ENCODE measurements around the gene ADAM8. TPM values are rescaled to one million over a fixed set of nuclear protein-coding genes. Genes with fewer than 3 reads are reported as not detected.
A peak's percentile ranks its signal among the peaks of the same experiment; 100 is the strongest.

The ADAM8 gene
- total RNA-seq, 2 donors from 2014 or later: 156 to 218 TPM

DNA sequence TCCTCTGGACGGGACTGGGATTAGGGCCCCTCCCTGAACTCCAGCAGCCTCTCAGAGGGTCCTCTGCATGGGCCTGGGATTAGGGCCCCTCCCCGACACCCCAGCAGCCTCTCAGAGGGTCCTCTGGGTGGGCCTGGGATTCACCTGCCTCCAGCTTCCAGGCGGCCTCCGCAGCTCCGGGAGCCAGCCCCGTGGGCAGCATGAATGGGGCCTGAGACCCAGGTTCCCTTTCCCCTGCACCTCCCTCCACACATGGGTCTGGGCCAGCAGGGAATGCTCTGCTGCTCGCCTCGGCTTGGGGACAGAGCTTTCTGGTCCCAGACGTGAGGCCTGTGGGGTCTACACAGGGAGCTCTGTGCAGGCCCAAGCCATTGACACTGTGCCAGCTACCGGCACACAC, 26.5 kb upstream of the ADAM8 start:
- no peaks in the 10 kb centered on the region for H3K9me3 Mint-ChIP-seq
- no peaks in the 10 kb centered on the region for H3K27me3 Mint-ChIP-seq (ENCODE audit: low read depth)
- ATAC-seq (replicated peaks in 1 of 2) (no peak), DNase-seq (no peak)
- H3K4me3 Mint-ChIP-seq: no peak overlapping the region
- H3K27ac Mint-ChIP-seq: no peak overlapping the region
- H3K4me1 Mint-ChIP-seq (ENCODE audit: low read depth): peaks cover 34% of the 10 kb centered on the region
- H3K36me3 Mint-ChIP-seq (ENCODE audit: insufficient read depth in 2 of 2): peaks cover 4 to 10% of the 10 kb centered on the region in 2 donors

- Mint-ChIP-seq H3K36me3 (ENCODE audit: insufficient read depth in 2 of 2) (peaks cover 0 to 9% of the 10 kb centered on the region in 2 donors), H3K4me1 (ENCODE audit: low read depth) (peaks cover 25% of the 10 kb centered on the region), H3K9me3 (no peaks in the 10 kb centered on the region), H3K27me3 (ENCODE audit: low read depth) (no peaks in the 10 kb centered on the region), H3K27ac (no peak overlapping the region), H3K4me3 (no peak overlapping the region)
- no peak for DNase-seq
- no peak for ATAC-seq (replicated peaks in 1 of 2)
Observed at GRCh38 chr10:133302230-133302629, 25.6 kb upstream of the ADAM8 start.

DNA sequence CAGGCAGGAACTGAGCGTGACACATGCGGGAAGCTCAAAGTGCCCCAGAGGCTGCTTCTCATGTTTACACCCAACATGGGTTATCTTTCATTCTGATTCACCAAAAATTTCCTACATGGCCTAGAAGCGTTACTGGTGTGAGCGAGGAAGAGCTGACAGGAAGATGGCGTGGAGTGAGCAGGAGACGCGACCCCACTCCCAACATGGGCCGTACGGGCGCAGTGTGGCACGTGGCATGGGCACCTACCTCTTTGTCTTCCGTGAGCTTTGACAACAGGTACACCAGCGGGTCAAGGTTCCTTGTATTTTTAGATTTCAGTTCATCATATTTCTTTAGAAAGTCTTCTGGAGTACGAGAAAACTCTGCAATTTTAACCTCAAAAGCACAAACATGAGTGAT, 23.1 kb upstream of the ADAM8 start:
- Mint-ChIP-seq H3K27me3 (ENCODE audit: low read depth) (no peaks in the 10 kb centered on the region), H3K36me3 (ENCODE audit: insufficient read depth in 2 of 2) (peaks cover 2 to 11% of the 10 kb centered on the region in 2 donors)
- no peak for ATAC-seq (replicated peaks in 1 of 2)

GRCh38 chr10:133299224-133299623, 22.6 kb upstream of the ADAM8 start:
- peaks cover 2 to 16% of the 10 kb centered on the region in 2 donors for H3K36me3 Mint-ChIP-seq (ENCODE audit: insufficient read depth in 2 of 2)
- H3K27ac Mint-ChIP-seq: no peak overlapping the region
- no peaks in the 10 kb centered on the region for H3K9me3 Mint-ChIP-seq
- no peak overlapping the region for H3K4me3 Mint-ChIP-seq
- DNase-seq: no peak
- H3K27me3 Mint-ChIP-seq (ENCODE audit: low read depth): no peaks in the 10 kb centered on the region
- H3K4me1 Mint-ChIP-seq (ENCODE audit: low read depth): peaks cover 8% of the 10 kb centered on the region
- no peak for ATAC-seq (replicated peaks in 1 of 2)

More for the DNA sequence above, 23.1 kb upstream of the ADAM8 start:
- Mint-ChIP-seq H3K9me3 (no peaks in the 10 kb centered on the region), H3K4me1 (ENCODE audit: low read depth) (peaks cover 8% of the 10 kb centered on the region), H3K27ac (no peak overlapping the region), H3K4me3 (no peak overlapping the region)
- DNase-seq: no peak

DNA sequence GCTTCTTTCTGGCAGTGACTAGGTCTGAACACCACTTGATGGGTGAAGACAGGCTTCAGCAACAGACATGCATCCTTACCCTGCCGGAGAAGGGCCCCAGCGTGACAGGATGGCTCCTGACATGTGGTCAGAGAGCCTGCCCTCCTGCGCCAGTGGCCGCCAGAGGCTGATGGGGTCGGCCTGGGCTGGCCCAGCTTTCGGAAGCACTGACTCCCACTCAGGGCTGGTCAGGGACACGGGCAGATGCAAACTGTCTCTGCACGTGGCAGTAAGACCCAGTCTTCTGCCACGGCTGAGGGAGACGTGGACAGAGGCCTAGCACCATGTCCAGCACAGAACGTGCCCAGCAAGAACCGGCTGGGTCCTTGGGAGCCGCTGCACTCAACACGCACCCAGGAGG, 21.8 kb upstream of the ADAM8 start:
- no peak for ATAC-seq (replicated peaks in 1 of 2)
- H3K9me3 Mint-ChIP-seq: no peaks in the 10 kb centered on the region

DNA sequence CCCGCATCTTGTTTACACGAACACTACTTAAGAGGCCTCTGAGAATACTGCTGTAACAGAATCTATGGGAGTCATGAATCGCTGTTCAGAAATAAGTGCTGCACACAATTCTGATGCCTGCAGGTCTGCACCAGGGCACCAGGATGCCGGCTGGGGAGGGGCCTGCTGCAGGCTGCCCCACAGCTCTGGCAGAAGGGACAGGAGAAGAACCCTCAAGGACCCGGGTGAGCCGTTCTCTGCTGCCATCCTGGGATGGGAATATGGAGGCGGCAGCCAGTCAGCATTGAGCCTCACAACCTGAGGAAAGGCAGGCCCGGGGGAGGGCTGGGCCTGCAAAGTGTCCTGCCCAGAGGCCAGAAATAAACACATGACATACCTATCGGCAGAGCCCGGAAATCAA, 20.8 kb upstream of the ADAM8 start:
- H3K36me3 Mint-ChIP-seq (ENCODE audit: insufficient read depth in 2 of 2): peaks cover 2 to 16% of the 10 kb centered on the region in 2 donors

More for the DNA sequence above, 21.8 kb upstream of the ADAM8 start:
- peaks cover 10% of the 10 kb centered on the region for H3K4me1 Mint-ChIP-seq (ENCODE audit: low read depth)
- no peaks in the 10 kb centered on the region for H3K27me3 Mint-ChIP-seq (ENCODE audit: low read depth)
- H3K36me3 Mint-ChIP-seq (ENCODE audit: insufficient read depth in 2 of 2): peaks cover 2 to 16% of the 10 kb centered on the region in 2 donors
- no peak for DNase-seq
- H3K27ac Mint-ChIP-seq: no peak overlapping the region
- no peak overlapping the region for H3K4me3 Mint-ChIP-seq

GRCh38 chr10:133295426-133296320, 19.0 kb upstream of the ADAM8 start:
- no peak overlapping the region for H3K4me3 Mint-ChIP-seq
- no peaks in the 10 kb centered on the region for H3K9me3 Mint-ChIP-seq
- no peaks in the 10 kb centered on the region for H3K27me3 Mint-ChIP-seq (ENCODE audit: low read depth)
- H3K36me3 Mint-ChIP-seq (ENCODE audit: insufficient read depth in 2 of 2): peaks cover 2 to 16% of the 10 kb centered on the region in 2 donors
- peaks cover 9% of the 10 kb centered on the region for H3K4me1 Mint-ChIP-seq (ENCODE audit: low read depth)
- no peak overlapping the region for H3K27ac Mint-ChIP-seq
- DNase-seq: no peak
- ATAC-seq (replicated peaks in 1 of 2): no peak

More for the DNA sequence above, 20.8 kb upstream of the ADAM8 start:
- no peak overlapping the region for H3K27ac Mint-ChIP-seq
- H3K4me1 Mint-ChIP-seq (ENCODE audit: low read depth): peaks cover 9% of the 10 kb centered on the region
- H3K4me3 Mint-ChIP-seq: no peak overlapping the region
- ATAC-seq (replicated peaks in 1 of 2) (no peak), DNase-seq (no peak)
- no peaks in the 10 kb centered on the region for H3K27me3 Mint-ChIP-seq (ENCODE audit: low read depth)
- no peaks in the 10 kb centered on the region for H3K9me3 Mint-ChIP-seq

- Mint-ChIP-seq H3K27ac (no peak overlapping the region), H3K36me3 (ENCODE audit: insufficient read depth in 2 of 2) (peaks cover 3 to 11% of the 10 kb centered on the region in 2 donors), H3K4me3 (no peak overlapping the region), H3K4me1 (ENCODE audit: low read depth) (peaks cover 9% of the 10 kb centered on the region), H3K9me3 (no peaks in the 10 kb centered on the region), H3K27me3 (ENCODE audit: low read depth) (no peaks in the 10 kb centered on the region)
- no peak for DNase-seq
- ATAC-seq (replicated peaks in 1 of 2): no peak
Observed at GRCh38 chr10:133294189-133294588, 17.5 kb upstream of the ADAM8 start.

DNA sequence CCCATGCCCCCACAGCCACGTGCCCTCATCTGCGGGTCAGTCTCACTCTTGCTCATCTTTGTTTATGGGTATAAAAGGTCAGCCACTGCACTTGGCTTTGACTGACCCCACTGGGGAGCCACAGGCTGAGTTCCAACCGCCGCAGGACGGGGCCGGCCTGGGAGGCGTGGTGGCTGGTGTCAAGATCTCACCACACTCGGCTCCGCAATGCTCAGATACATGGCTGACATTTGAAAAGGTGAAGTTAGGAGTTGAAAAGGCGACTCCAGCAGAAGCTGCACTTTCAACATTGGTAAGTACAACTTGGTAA, 17.1 kb upstream of the ADAM8 start:
- H3K36me3 Mint-ChIP-seq (ENCODE audit: insufficient read depth in 2 of 2): peaks cover 4 to 13% of the 10 kb centered on the region in 2 donors
- H3K4me3 Mint-ChIP-seq: no peak overlapping the region
- no peak overlapping the region for H3K27ac Mint-ChIP-seq
- DNase-seq (no peak), ATAC-seq (replicated peaks in 1 of 2) (no peak)
- peaks cover 9% of the 10 kb centered on the region for H3K4me1 Mint-ChIP-seq (ENCODE audit: low read depth)
- H3K27me3 Mint-ChIP-seq (ENCODE audit: low read depth): no peaks in the 10 kb centered on the region
- no peaks in the 10 kb centered on the region for H3K9me3 Mint-ChIP-seq

- no peak overlapping the region for H3K4me3 Mint-ChIP-seq
- DNase-seq: no peak
- no peaks in the 10 kb centered on the region for H3K9me3 Mint-ChIP-seq
- H3K36me3 Mint-ChIP-seq (ENCODE audit: insufficient read depth in 2 of 2): peaks cover 5 to 12% of the 10 kb centered on the region in 2 donors
- ATAC-seq (replicated peaks in 1 of 2): peak; percentile 58 to 77
- no peaks in the 10 kb centered on the region for H3K27me3 Mint-ChIP-seq (ENCODE audit: low read depth)
- peaks cover 9% of the 10 kb centered on the region for H3K4me1 Mint-ChIP-seq (ENCODE audit: low read depth)
- H3K27ac Mint-ChIP-seq: no peak overlapping the region
Observed at GRCh38 chr10:133292919-133293809, 16.5 kb upstream of the ADAM8 start.

DNA sequence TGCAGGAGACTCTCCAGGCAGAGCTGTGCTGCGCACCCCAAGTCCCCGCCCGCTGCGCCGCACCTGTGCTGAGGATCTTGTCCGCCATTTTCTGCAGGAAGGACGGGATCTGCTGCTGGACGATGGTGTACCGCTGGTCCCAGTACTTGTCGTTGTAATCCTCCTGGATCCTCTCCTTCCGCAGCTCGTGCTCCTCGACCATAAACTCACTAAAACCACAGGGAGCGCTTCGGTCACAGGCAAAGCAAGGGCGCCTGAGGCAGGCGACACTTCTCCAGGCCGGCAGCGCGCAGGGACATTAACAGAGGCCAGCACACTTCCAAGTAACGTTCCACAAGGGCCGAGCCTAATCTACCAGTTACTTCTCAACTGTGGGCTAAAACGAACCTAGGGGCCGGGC, 13.1 kb upstream of the ADAM8 start:
- Mint-ChIP-seq H3K4me3 (no peak overlapping the region), H3K9me3 (no peaks in the 10 kb centered on the region), H3K27ac (no peak overlapping the region), H3K36me3 (ENCODE audit: insufficient read depth in 2 of 2) (peaks cover 8 to 21% of the 10 kb centered on the region in 2 donors), H3K4me1 (ENCODE audit: low read depth) (peaks cover 9% of the 10 kb centered on the region), H3K27me3 (ENCODE audit: low read depth) (no peaks in the 10 kb centered on the region)
- no peak for DNase-seq
- no peak for ATAC-seq (replicated peaks in 1 of 2)

- Mint-ChIP-seq H3K9me3 (no peaks in the 10 kb centered on the region), H3K4me3 (no peak overlapping the region), H3K36me3 (ENCODE audit: insufficient read depth in 2 of 2) (peaks cover 10 to 22% of the 10 kb centered on the region in 2 donors), H3K4me1 (ENCODE audit: low read depth) (no peaks in the 10 kb centered on the region), H3K27ac (no peak overlapping the region), H3K27me3 (ENCODE audit: low read depth) (no peaks in the 10 kb centered on the region)
- ATAC-seq (replicated peaks in 1 of 2) (no peak), DNase-seq (no peak)
Observed at GRCh38 chr10:133287832-133288500, 11.3 kb upstream of the ADAM8 start.

DNA sequence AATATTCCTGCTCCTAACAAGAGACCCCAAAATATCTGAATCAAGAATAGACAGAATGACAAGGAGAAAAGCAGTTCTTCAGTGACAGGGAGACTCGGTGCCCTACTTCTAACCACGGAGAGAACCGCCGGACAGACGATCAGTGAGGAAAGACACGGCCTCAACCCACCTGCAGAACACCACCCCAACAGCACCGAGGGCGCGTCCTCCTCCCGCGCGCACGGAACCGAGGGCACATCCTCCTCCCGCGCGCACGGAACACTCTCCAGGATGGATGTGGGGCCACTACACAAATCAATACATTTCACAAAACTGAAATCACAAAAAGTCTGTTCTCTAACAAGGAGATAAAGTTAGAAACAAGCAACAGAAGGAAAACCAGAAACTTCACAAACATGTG, 9.7 kb upstream of the ADAM8 start:
- Mint-ChIP-seq H3K27me3 (ENCODE audit: low read depth) (no peaks in the 10 kb centered on the region), H3K4me1 (ENCODE audit: low read depth) (no peaks in the 10 kb centered on the region), H3K9me3 (no peaks in the 10 kb centered on the region), H3K4me3 (no peak overlapping the region), H3K36me3 (ENCODE audit: insufficient read depth in 2 of 2) (peaks cover 10 to 25% of the 10 kb centered on the region in 2 donors), H3K27ac (peak overlapping the region; percentile 28)
- DNase-seq (no peak), ATAC-seq (replicated peaks in 1 of 2) (no peak)
